Esophagus muscularis mucosa (tissue), 3 donors: Measurements from ENCODE around the gene KANSL3.

ENCODE experiments used
- POLR2A ChIP-seq: fragments of 450-650 bp; IDR thresholded peaks from one replicate; pipeline ENCODE4 v1.6.1; 2017; ENCODE audit warnings: antibody characterized with exemption, moderate library complexity, mild to moderate bottlenecking, low read depth
- POLR2AphosphoS5 ChIP-seq, 2 donors: sonication (generic); formaldehyde crosslinking; IDR thresholded peaks; one replicate each; pipeline ENCODE4 v1.6.1; 2017; ENCODE audit warnings: antibody characterized with exemption in 2 of 2
- TF ChIP-seq, protein P1 (sequence below), 3 experiments: fragments of 200-600 bp in 2 of 3; fragments of 450-650 bp in 1 of 3; sonication (generic) in 2 of 3; IDR thresholded peaks; one replicate each; pipeline ENCODE4 v1.5.1; 2017 to 2019; ENCODE audit warnings: antibody characterized with exemption in 3 of 3, mild to moderate bottlenecking in 2 of 3, moderate library complexity in 1 of 3

DNA sequence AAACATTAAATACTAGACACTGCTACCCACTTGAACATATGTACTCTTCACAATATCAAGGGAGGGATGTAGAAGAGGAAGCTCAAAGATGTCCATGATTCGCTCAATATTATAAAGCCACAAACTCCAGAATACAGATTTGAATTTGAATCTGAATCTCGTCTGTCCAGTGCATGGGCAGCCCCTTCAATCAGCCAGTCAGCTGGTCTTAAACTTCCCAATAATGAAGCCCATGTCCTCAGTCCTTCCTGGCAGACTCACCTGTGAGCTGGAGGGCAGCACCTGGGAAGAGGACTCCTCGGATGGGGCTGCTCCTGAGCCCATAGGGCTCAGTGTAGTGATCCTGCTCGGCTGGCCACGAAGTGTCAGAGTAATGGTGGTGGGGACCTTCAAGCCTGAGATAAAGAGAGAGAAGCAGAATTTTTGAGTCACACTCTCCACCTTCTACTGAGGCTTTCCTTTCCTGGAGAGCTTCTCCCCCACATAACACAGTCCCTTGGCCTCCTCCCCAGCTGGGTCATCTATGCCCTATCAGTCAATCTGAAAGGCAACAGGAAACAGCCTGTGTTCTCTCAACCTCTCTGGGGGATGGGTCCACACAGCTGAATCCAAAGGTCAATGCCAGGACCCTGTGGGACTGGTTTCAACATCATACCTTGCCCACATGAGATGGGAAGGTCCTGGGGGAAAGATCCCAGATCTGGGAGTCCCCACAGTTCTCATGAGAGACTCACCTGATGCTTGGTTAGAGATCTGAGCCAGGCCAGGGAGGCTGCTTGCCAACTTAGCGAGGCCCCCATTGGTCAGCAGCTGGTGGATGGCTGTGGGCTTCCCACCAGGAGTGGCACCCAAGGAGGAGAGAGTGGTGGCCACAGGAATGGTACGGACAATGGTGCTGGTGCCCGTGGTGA is 36.5 kb downstream of the KANSL3 start:
- TF ChIP-seq, protein P1, sequence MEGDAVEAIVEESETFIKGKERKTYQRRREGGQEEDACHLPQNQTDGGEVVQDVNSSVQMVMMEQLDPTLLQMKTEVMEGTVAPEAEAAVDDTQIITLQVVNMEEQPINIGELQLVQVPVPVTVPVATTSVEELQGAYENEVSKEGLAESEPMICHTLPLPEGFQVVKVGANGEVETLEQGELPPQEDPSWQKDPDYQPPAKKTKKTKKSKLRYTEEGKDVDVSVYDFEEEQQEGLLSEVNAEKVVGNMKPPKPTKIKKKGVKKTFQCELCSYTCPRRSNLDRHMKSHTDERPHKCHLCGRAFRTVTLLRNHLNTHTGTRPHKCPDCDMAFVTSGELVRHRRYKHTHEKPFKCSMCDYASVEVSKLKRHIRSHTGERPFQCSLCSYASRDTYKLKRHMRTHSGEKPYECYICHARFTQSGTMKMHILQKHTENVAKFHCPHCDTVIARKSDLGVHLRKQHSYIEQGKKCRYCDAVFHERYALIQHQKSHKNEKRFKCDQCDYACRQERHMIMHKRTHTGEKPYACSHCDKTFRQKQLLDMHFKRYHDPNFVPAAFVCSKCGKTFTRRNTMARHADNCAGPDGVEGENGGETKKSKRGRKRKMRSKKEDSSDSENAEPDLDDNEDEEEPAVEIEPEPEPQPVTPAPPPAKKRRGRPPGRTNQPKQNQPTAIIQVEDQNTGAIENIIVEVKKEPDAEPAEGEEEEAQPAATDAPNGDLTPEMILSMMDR (IDR thresholded peaks at IDR 0.05), result no peak
- TF ChIP-seq POLR2AphosphoS5 (IDR thresholded peaks at IDR 0.05) (no peak), POLR2A (no peak)
